GM19351 (cell line): Measurements from ENCODE around the gene TNIP2.
A peak's percentile ranks its signal among the peaks of the same experiment; 100 is the strongest.

Experiments used
- ATAC-seq: cut with Tn5 transposase; IDR thresholded peaks from one replicate; pipeline ENCODE4 v1.9.1; 2021; ENCODE audit warnings: mild to moderate bottlenecking, moderate library complexity; ENCODE audit not compliant: unreplicated experiment

Gene TNIP2, protein sequence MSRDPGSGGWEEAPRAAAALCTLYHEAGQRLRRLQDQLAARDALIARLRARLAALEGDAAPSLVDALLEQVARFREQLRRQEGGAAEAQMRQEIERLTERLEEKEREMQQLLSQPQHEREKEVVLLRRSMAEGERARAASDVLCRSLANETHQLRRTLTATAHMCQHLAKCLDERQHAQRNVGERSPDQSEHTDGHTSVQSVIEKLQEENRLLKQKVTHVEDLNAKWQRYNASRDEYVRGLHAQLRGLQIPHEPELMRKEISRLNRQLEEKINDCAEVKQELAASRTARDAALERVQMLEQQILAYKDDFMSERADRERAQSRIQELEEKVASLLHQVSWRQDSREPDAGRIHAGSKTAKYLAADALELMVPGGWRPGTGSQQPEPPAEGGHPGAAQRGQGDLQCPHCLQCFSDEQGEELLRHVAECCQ

DNA sequence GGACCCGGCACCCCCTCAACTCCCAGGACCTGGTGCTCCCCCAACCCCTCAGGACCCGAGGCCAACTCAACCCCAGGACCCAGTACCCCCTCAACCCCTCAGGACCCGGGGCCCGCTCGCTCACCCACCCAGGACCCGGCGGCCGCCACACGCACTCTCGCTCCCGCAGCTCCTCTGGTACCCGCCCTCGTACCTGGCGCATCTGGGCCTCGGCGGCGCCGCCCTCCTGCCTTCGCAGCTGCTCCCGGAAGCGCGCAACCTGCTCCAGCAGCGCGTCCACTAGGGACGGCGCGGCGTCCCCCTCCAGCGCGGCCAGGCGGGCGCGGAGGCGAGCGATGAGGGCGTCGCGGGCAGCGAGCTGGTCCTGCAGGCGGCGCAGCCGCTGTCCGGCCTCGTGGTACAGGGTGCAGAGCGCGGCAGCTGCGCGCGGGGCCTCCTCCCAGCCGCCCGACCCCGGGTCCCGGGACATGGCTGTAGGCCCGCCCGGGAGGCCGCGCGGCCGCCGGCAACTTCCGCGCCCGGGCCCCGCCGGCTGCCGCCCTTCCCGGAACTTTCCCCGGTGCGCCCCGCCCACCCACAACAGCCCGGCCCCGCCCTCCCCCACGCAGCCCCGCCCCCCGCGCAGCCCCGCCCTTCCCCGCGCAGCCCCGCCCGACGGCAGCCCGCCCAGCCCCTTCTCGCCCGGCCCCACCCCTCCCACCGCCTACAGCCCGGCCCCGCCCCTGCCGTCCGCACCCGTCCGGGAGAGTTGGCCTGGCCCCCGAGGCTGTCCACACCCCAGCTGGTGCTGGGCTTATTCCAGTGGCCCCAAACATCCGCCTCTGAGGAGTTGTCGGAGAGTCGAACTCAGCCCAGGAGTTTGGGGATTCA lies at the start of gene TNIP2:
Gene TNIP2, minus strand, starts transcription at position 516 of the 870 bp plus-strand sequence. Its CDS starts 47 bp downstream, at position 469.
- peak; percentile 70 for ATAC-seq

DNA sequence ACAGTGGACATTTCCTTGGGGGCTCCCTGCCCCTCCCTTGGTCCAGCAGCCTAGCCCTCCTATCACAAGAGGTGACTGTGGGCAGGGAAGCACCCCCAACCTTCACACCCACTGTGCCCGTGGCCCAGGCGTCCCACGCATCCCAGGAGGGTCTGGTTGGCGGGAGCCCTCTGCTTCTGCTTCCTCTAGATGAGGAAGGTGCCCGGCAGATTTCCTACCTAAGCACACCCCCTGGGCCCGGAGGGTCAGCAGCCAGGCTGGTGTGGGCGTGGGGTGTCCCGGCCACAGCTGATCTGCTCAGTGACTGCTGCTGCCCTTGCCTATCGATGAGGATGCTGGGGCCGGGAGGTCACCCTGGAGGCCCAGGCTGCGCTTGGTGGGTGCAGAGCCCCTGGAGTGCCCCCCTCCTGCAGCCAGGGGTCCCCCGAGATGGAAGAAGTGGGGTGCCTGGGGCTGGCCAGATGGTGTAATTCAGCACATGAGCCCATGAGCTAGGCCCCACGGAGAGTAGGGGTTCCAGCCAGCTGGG lies 48.9 kb upstream of the TNIP2 start:
- no peak for ATAC-seq

DNA sequence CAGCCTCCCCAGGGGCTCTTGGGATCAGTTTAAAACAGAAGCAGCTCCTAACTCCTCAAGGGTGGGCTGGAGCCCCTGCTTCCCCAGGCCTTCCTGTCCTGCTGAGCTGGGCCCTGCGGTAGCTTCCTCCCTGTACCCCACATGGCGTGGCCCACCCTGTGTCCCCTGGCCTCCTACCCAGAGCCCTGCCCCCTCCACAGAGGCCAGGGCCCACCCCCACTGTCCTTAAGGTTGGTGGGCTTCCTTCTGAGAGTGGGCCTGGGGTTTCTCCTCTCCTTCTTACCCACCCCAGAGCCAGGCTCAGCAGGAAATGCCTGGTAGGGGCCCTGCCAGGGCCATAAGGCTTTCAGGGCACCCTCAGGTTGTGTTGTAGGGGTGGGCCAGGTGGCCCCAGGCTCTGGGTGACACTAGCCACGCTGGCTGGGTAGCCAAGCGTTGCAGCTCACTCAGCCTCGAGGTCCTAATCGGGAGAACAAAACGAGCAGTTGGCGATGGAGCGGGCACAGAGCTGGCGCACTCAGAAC lies 48.4 kb upstream of the TNIP2 start:
- ATAC-seq, result no peak

DNA sequence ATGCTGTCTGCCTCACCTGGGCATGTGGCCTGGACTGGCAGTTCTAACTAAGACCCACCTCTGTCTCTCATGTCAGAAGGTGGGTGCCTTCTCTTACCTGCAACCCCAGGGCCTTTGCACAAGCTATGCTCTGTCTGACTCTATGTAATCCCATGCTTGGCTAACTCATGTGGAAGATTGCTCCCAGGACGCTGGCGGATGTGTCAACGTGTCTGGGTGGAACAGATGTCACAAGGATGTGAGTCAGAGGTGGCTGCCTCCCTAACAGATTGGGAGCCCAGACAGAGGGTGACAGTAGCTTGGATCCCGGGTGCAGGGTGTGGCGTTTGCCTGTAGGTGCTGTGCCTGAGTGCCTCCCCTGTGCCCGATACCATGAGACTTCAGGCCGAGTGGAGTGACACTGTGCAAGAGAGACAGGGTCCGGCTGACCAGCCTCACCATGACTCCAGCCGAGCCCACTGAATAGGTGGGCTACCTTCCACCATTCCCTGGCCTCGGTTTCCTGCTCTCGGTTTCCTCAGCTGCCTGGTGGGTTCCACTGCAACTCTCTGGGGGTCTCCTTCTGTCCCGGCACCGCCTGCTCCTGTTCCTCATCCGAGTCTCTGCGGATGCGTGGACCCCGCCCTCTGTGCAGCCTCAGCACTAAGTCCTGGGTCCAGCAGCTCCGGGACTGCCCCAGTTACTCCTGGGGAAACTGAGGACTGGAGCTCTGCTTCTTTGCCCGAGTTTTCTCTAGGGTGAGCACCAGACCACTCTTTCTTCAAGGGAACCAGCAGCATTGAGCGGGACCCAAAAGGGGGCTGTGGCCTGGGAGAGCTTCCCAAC lies 47.7 kb upstream of the TNIP2 start:
- no peak for ATAC-seq

DNA sequence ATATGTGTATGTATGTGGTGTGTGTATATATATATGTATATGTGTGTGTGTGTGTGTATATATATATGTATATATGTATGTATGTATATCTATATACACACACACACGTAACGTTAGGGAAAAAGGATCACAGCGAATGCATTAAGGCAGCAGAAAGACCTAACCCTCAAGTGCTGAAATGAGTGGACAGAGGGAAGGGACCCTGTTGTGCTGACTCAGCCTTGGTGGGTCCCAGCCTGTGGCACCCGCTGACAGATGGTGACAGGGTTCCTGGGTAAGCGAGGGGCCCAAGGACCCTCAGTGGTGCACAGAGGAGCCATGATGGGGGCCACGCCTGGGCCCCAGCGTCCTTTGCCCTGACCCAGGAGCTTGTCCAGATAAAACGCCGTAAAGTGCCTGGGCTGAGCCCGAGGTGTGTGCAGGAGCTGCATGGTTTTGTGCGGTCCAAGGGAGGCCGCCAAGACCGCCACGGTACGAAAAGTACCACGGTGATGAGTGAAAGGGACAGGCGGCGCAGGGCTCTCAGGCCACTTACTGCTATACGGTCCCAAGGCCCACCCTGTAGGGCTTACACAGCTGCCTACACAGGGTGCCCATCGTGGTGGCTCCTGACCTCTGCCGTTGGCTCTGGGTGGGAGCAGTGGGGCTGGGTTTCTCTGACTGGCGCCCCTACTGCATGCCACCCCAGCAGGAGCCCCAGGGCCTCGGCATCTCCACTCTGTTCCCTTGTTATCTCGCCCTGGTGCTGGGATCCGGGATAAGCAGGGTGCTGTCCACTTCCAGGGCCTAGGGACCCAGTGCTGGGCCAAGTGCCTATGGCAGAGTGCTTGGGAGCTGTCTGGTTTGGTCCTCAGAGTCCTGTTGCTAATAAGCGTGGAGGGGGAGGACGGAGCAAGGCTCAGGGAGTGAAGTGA lies 46.7 kb upstream of the TNIP2 start:
- ATAC-seq, result no peak

DNA sequence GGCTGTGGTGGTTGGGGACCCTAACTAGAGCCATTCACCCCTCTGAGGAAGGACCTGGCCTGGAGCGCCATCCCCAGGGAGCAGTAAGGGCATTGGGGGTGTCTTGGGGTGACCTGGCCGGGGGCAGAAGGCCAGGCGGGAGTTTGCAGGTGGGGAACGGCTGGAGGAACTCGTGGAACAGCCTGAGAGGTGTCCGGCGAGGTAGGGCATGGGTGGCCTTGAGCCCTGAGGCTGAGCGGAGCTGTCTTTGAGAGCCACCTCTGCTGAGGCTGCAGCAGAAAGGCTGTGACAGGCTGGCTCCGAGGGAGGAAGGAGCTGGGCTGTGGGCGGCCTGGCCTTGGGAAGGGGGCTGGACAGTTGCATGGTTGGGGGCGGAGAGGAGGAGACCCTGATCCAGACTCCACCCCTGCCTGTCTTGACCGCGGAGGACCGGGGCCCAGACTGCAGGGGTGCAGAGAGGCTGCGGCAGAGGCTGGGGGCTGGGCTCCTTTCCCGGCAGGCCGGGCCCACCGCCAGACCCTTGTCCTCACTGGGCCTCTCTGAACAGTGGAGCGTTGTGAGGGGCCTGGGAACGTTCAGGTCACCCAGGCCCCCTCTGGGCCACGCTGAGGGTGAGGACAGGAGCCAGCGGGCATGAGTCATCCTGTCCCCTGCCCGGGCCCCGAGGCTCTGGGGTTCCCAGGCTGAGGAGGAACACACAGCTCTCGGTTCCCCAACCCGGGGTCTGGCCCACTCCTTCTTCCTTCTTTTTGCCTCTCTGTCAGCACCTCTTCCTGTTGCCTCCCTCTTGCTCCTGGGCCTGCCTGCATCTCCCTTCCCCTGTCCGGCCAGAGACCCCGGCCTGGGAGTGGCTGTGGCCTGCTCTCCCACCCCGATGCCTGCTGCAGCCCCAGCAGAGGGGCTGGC lies 44.8 kb upstream of the TNIP2 start:
- peak; percentile 57 for ATAC-seq

DNA sequence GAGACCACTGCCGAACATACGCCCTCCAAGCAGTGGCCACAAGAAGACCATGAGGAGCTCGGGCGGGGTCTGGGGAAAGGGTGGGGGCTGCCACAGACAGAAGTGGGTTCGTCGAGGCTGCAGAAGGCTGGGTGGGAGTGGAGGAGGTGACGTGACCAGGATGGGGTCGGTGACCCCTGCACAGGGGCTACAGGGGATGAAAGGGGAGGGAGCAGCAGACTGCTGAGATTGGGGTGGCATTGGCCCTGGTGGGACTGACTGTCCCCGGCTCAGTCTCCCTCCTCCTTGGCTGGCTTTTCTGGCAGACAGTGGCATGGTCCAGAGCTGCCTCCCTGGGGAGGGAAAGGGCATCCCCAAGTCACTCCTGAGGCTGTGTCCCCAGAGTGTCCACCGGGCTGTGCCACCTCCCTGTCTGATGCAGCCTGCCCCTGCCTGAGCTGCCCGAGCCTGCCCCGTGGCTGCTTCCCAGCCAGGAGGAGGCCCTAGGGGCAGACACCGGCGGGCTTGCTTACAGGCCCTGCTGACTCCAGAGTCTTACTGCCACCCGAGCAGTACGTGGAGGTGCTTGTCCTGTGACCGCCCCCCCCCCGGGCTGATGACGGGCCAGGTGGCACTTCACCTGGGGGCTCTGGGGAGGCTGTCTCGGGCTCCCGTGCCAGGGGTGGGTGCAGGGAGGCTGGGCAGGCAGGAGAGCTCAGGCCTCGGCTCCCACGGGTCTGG lies 44.0 kb upstream of the TNIP2 start:
- no peak for ATAC-seq

DNA sequence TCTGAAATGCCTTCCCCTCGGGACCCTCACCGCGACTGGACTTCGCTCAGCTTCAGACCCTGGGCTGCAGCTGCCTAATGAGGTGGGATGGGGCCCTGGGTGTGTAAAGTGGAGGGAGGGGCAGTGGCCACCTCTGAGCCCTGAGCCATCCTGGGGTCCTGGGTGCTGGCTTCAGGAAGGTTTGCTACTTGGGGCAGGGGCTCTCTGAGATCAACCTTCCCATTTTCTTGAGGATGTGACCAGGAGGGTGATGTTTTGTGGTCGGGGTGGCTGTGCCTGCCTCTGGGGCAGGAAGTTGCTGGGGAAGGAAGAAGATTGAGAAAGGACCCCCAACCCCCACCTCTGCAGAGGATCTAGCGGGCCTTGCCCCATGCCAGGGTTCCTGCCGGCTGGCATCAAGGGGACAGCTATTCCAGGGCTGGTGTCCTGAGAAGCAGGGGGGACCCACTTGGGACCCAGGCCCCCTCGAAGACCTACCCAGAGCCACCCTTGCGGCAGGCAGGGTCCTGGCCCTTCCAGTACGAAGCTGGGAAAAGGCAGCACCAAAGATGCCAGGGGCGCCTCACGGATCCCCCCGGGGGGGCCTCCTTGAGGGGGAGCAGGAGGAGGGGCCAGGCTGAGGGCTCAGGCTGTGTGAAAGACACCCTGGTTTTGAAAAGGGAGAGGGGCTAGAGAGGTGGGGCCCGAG lies 43.2 kb upstream of the TNIP2 start:
- no peak for ATAC-seq

DNA sequence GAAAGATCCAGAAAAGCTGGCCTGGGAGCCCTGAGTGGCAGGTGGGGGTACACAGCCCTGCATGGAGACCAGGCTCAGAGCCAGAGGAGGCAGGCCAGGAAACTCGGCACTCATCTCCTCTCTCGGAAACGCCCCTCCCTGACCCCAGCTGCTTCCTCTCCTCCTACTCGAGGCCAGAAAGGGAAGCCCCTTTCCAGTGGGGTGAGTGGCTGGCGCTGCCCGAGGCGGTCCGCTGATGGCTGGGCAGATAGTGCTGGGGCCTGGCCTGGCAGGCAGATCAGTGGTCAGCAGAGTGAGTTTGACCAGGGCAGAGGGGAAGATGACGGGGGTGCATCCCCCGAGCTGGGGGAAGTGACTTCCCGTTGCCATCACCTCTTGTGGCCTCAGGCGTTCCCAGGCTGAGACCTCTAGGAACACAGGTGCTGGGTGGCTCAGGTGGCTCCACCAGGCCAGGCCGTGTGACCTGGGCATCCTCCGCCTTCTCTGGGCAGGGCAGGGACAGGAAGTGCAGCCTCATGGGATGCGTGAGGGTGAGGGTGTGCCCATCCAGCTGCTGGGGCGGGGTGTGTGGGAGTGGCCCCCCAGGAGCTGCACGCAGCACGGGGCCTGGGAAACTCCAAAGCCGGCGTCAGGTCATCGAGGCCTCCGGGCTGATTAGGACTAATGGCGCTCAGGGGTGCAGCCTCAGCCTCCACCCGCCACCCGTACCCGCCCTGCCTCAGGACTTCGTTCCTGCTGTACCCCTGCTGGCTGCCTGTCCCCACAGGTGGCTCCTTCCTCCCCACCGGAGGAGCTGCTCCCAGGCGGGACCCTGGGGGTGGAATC lies 42.5 kb upstream of the TNIP2 start:
- ATAC-seq, result peak; percentile 50

DNA sequence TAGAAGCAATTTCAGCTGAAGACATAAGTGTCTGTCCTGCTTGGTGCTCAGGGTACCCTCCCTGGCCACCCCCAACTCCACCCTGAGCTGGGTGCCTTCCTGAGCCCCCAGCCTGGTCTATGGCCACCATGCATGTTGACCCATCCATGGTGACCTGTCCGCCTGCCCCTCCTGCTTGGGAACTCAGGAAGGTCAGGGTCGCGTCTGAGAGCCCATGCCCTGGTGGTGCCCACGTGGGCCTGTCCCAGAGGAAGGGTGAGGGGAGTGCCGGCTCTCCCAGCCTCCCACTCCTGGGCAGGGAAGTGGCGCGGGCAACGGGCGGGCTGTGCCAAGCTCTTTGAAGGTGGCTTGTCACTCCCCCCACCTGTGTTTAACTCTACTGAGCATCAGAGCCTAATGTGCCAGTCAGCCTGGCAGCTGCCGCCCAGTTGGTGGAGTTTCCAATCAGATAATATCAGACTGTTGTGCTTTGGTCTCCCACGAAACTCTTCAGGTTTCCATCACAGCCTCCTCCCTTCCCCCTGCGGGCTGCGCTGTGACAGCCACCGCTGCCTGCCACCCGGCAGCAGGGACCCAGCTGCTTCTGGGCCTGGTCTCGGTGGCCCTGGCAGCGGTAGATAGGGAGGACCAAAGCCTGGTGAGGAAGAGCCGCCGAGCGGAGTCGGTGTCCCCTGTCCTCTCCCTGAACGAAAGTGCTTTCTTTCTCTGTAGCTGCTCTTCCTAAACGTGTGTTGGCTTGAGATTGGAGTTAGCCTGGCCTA lies 41.6 kb upstream of the TNIP2 start:
- no peak for ATAC-seq

DNA sequence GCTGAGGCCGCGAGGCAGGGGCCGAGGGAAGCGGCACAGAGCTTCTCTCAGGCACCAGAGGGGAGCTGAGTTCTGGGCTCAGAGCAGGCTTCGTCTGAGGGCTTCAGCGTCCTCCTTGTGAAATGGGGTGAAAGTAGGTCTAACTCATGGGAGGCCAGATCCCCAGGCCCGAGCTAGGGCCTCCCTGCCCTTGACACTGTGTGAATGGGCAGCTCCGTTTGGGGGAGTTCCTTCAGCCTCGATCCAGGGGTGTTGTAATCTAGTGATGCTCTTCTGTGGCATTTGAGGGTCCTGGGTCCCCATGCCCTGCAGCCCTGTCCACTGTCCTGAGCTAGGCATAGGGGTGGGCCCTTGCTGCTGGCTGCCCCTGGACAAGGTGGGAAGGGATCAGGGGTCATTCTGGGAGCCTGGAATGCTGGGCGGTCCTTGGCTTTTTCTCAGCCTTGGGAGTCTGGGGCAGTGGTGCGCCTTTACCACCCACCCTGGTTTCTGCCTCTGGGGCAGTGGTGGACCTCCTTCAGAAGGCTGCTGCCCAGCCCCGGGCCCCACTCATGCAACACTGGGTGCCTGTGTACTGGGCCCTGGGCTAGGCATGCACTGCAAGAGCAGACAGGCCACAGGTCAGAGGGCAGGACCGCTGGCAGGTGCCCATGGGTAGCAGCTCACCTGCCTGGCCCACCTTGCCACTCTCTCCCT lies 40.9 kb upstream of the TNIP2 start:
- ATAC-seq, result no peak

DNA sequence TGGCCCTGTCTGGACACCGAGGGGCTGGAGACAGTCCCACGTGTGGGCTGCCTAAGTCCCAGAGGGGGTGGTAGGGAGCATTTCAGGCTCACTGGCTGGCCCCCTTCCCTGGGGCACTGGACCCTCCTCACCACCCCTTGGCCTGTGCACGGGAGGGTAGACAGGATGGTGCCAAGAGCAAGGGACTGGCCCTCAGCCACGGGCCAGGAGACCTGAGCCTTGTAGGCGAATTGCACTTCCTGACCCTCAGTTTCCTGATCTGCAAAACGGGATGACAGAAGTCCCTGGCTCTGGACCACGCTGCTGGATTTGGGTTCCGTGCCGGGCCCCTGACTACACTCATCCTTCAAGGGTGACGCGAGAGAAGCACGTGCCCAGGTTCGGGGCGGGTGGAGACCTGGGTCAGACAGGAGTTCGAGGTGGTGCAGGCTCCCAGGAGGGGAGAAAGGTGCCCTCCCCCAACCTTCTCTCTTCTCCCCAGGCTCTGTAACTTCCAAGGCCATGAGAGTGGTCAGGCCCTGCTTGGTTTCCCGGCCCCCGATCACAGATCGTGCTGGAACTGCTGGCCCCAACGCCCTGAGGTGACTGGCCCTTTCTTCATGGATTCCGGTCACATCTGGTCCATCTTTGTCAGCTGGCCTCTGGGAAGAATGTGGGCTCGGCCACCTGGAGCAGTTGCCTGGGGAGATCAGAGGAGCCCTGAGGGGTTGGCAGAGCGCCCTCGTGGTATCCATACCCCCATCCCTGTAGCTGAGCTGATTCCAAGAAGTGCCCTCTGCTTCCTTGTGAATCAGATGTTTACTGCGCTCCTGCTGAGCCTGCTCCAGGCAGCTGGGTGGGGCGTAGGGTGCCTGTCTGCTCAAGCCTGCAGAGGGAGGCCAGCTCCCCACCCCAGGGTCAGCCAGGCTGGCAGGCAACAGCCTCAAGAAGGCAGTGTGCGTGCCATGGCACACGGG lies 40.0 kb upstream of the TNIP2 start:
- ATAC-seq, result no peak

DNA sequence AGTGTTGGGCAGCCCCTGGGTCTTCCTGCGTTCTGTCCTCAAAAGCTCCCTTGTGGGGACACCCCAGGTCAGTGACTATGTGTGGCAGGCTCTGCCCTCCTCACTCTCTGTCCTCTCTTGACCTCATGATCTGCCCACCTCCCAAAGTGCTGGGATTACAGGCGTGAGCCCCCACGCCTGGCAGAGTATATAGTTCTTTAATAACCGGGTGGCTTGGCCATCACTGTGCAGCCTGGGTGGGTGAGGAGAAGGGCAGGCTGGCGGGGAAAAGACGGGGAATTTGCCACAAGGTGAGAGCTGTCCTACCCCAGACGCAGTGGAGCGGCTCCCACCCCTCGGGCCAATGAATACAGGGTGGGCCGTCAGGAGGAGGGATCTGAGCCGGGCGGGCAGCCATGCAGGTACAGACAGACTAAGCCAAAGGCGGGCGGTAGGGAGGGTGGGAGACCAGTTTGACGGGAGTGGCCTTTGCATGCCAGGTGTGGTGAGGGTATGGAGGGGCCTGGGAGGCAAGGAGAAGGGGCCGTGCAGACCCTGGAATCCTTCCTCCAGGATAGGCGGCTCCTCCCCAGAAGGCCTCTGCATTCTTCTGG lies 39.3 kb upstream of the TNIP2 start:
- no peak for ATAC-seq
